ENCODE data around the gene SMARCE1.

Gene SMARCE1

DNA sequence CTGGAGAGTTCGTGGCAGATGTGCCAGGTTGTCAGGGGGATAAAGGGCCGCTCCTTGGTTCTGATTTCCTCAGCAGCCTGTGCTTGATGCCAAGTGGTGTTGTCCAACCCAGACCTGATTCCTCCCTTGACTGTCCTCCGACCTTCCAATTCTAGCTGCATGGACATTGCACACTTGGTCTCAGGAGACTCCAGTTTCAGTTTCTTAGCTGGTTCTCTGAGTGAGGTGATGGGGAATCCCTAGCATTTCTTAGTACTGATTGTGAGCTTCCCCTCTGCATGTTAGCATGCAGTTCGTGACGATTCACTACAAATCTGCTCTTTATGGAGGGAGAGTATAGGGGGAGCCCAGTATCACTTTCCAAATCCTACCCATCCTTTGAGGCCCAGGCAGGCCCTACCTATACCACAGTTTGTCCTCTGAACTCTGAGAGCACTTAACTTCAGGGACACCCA is 70.0 kb downstream of the SMARCE1 start:
- no peak for DNase-seq

GRCh38 chr17:40576113-40576740 is 71.4 kb downstream of the SMARCE1 start:
- DNase-seq = no peak

All from activated effector memory CD4-positive, alpha-beta T cell treated with anti-CD3 and anti-CD28 coated beads, Interleukin-2, amount 50 U/mL, for 16 hours (primary cell).